Keratinocyte (primary cell): Measurements from ENCODE around the gene BRCA2.

Source experiments
- CTCF ChIP-seq, 3 experiments: IDR thresholded peaks in 1 of 3; conservative IDR thresholded peaks in 1 of 3; optimal IDR thresholded peaks in 1 of 3; 2 replicates in 2 of 3; 3 replicates in 1 of 3; pipeline versions ENCODE3 to v1.5.1; 2011; ENCODE audit warnings: low read length in 3 of 3, mild to moderate bottlenecking in 3 of 3, moderate library complexity in 2 of 3, control low read depth in 1 of 3, inconsistent platforms in 1 of 3; ENCODE audit not compliant: insufficient read depth in 2 of 3; ENCODE audit errors: extremely low read depth in 1 of 3
- EZH2 ChIP-seq: IDR thresholded peaks from one replicate; pipeline ENCODE4 v1.6.1; 2012; ENCODE audit warnings: inconsistent platforms, mild to moderate bottlenecking, low read length, moderate library complexity

GRCh38 chr13:32408296-32409000 is 93.1 kb downstream of the BRCA2 start:
- TF ChIP-seq EZH2 = no peak
- TF ChIP-seq CTCF (optimal IDR thresholded peaks at IDR 0.05 in 1 of 3, IDR thresholded peaks at IDR 0.05 in 1 of 3, conservative IDR thresholded peaks at IDR 0.05 in 1 of 3; ENCODE audit: extremely low read depth in 1 of 3, insufficient read depth in 2 of 3, low read length in 3 of 3) = no peak
